HepG2 (cell line): ENCODE measurements around the gene TSNAX. TPM values are rescaled to one million over a fixed set of nuclear protein-coding genes. Genes with fewer than 3 reads are reported as not detected.

Source experiments
- ARHGAP35 ChIP-seq: sonication (generic); formaldehyde crosslinking; IDR thresholded peaks from 2 replicates; pipeline ENCODE4 v1.9.0; 2022; ENCODE audit warnings: mild to moderate bottlenecking, inconsistent platforms, moderate library complexity, missing genetic modification reagents, borderline replicate concordance
- DMAP1 ChIP-seq: IDR thresholded peaks from 2 replicates; pipeline ENCODE4 v1.6.1; 2016
- IRX3 ChIP-seq: sonication (generic); formaldehyde crosslinking; IDR thresholded peaks from 2 replicates; pipeline ENCODE4 v1.8.1; 2023; ENCODE audit warnings: mild to moderate bottlenecking, low read depth, missing genetic modification reagents, borderline replicate concordance
- KAT7 ChIP-seq: IDR thresholded peaks from 2 replicates; pipeline ENCODE4 v1.6.1; 2018; ENCODE audit warnings: borderline replicate concordance, missing compliant biosample characterization
- NR1H2 ChIP-seq: sonication (generic); formaldehyde crosslinking; IDR thresholded peaks from 2 replicates; pipeline ENCODE4 v1.8.1; 2022; ENCODE audit warnings: low read depth, missing genetic modification reagents, borderline replicate concordance
- PAWR ChIP-seq: sonication (generic); formaldehyde crosslinking; IDR thresholded peaks from 2 replicates; pipeline ENCODE4 v1.4.0; 2020; ENCODE audit warnings: missing genetic modification reagents, mild to moderate bottlenecking, borderline replicate concordance
- RCOR2 ChIP-seq: IDR thresholded peaks from 2 replicates; pipeline ENCODE4 v1.6.1; 2016; ENCODE audit warnings: missing biosample characterization, missing genetic modification reagents
- SETDB1 ChIP-seq: sonication (generic); formaldehyde crosslinking; IDR thresholded peaks from 2 replicates; pipeline ENCODE4 v1.5.1; 2020; ENCODE audit warnings: missing genetic modification reagents, mild to moderate bottlenecking, borderline replicate concordance
- TBX3 ChIP-seq: fragments of 450-650 bp; IDR thresholded peaks from 2 replicates; pipeline ENCODE4 v1.6.1; 2017; ENCODE audit warnings: antibody characterized with exemption, mild to moderate bottlenecking, inconsistent platforms, borderline replicate concordance
- THAP11 ChIP-seq: IDR thresholded peaks from 2 replicates; pipeline ENCODE4 v1.6.1; 2016; ENCODE audit warnings: missing biosample characterization, missing genetic modification reagents
- TOE1 ChIP-seq: sonication (generic); formaldehyde crosslinking; IDR thresholded peaks from 2 replicates; pipeline ENCODE4 v1.4.0; 2020; ENCODE audit warnings: mild to moderate bottlenecking, missing genetic modification reagents
- ZNF446 ChIP-seq: sonication (generic); formaldehyde crosslinking; IDR thresholded peaks from 2 replicates; pipeline ENCODE4 v1.5.0; 2020; ENCODE audit warnings: mild to moderate bottlenecking, missing genetic modification reagents
- ZNF672 ChIP-seq: sonication (generic); formaldehyde crosslinking; IDR thresholded peaks from 2 replicates; pipeline ENCODE4 v1.8.1; 2022; ENCODE audit warnings: missing genetic modification reagents
- ZSCAN20 ChIP-seq: sonication (generic); formaldehyde crosslinking; IDR thresholded peaks from 2 replicates; pipeline ENCODE4 v1.4.0; 2020; ENCODE audit warnings: missing genetic modification reagents, mild to moderate bottlenecking, borderline replicate concordance
- polyA plus RNA-seq, 8 experiments: library from polyadenylated mRNA; depleted of rRNA in 3 of 8; stranded (reverse) in 7 of 8; unstranded in 1 of 8; fragments of >200 nt; fragmentation: Illumina TruSeq in 4 of 8; extraction: Trizol in 4 of 8; gene quantifications; 2 replicates each; pipeline versions ENCODE4 v1.2.1 to v1.2.3, GENCODE V29; 2011 to 2016; ENCODE audit warnings: low read depth in 4 of 8, missing spikeins in 1 of 8, mixed read lengths in 1 of 8; ENCODE audit not compliant: insufficient read depth in 1 of 8
- total RNA-seq, 5 experiments: library from RNA; depleted of rRNA; stranded (reverse); fragments of >200 nt; fragmentation: Illumina TruSeq; extraction: Trizol; gene quantifications; 2 replicates each; pipeline ENCODE4 v1.2.3, GENCODE V29; 2016; ENCODE audit warnings: low read depth in 1 of 5
- TF ChIP-seq, protein P1 (sequence below): sonication (generic); formaldehyde crosslinking; IDR thresholded peaks from 2 replicates; pipeline ENCODE4 v1.5.0; 2020; ENCODE audit warnings: missing genetic modification reagents
- TF ChIP-seq, protein P2 (sequence below): sonication (generic); formaldehyde crosslinking; IDR thresholded peaks from 2 replicates; pipeline ENCODE4 v1.5.0; 2020; ENCODE audit warnings: mild to moderate bottlenecking, missing genetic modification reagents, borderline replicate concordance
- TF ChIP-seq, protein P3 (sequence below): sonication (generic); formaldehyde crosslinking; IDR thresholded peaks from 2 replicates; pipeline ENCODE4 v1.5.0; 2020; ENCODE audit warnings: missing genetic modification reagents
- TF ChIP-seq, protein P4 (sequence below): fragments of 450-650 bp; IDR thresholded peaks from 2 replicates; pipeline ENCODE4 v1.6.1; 2017
- TF ChIP-seq, protein P5 (sequence below): sonication (generic); formaldehyde crosslinking; IDR thresholded peaks from 2 replicates; pipeline ENCODE4 v1.4.0; 2020; ENCODE audit warnings: mild to moderate bottlenecking, missing genetic modification reagents
- TF ChIP-seq, protein P6 (sequence below): sonication (generic); formaldehyde crosslinking; IDR thresholded peaks from 2 replicates; pipeline ENCODE4 v1.4.0; 2020; ENCODE audit warnings: mild to moderate bottlenecking, missing genetic modification reagents

TSNAX gene
- total and polyA plus RNA-seq, 2 of the 13 experiments (the other 11 are each of a cell fraction or from before 2014, with no cell fraction given) = 13.2 to 46.2 TPM

DNA sequence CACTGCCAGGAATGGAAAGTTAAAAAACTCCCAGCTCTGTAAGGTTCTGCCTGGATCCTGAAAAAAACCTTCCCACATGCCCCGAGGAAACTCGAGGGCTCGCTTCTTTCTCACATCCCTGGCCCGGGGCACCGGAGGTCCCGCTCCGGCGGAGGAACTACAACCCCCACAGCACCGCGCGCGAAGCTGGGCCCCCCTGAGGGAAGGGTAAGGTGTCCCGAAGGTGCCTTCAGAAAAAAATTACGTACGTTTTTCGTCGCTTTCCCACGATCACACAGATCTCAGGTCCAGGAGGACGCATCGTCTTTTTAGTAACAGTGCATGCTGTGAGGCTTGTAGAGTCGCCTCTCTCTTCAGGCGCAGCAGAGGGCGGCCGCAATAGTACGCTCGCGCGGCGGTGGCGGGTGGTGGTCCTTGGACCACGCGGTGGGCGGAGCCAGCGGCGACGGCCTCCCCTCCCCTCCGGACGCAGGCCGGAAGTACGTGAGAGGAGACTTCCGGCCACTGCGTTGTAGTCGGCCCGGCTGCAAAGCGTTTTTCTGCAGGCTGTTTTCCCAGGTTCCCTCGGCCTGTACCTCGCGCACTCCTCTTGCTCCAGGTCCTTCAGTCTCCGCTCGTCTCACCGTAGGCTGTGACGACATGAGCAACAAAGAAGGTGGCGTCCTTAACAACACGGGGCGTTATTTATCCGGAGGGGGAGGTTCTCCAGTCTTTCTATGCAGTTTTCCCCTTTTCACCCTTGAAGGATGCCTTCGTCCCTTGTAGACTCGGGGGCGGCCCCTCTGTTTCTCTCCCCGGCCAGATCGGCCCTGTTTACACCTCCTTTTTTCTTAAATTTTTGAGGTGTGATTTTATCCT lies at the start of gene TSNAX (continued):
- TF ChIP-seq, protein P1, sequence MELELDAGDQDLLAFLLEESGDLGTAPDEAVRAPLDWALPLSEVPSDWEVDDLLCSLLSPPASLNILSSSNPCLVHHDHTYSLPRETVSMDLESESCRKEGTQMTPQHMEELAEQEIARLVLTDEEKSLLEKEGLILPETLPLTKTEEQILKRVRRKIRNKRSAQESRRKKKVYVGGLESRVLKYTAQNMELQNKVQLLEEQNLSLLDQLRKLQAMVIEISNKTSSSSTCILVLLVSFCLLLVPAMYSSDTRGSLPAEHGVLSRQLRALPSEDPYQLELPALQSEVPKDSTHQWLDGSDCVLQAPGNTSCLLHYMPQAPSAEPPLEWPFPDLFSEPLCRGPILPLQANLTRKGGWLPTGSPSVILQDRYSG (CRISPR knock-in tag) = no peak
- TF ChIP-seq THAP11 (CRISPR knock-in tag) (peak; percentile 100), ARHGAP35 (CRISPR knock-in tag) (no peak; the same call in 1 of the 2 replicates), ZNF446 (CRISPR knock-in tag) (0 out of 2 replicates have a peak, but pooled peaks have one; percentile 72), NR1H2 (no peak), PAWR (CRISPR knock-in tag) (no peak), RCOR2 (no peak), KAT7 (CRISPR knock-in tag) (peak; percentile 83), ZNF672 (no peak), SETDB1 (CRISPR knock-in tag) (0 out of 2 replicates have a peak, but pooled peaks have one; percentile 15), ZSCAN20 (CRISPR knock-in tag) (no peak), TBX3 (no peak), TOE1 (CRISPR knock-in tag) (no peak), IRX3 (CRISPR knock-in tag) (no peak), DMAP1 (peak; percentile 96)
- TF ChIP-seq, protein P2, sequence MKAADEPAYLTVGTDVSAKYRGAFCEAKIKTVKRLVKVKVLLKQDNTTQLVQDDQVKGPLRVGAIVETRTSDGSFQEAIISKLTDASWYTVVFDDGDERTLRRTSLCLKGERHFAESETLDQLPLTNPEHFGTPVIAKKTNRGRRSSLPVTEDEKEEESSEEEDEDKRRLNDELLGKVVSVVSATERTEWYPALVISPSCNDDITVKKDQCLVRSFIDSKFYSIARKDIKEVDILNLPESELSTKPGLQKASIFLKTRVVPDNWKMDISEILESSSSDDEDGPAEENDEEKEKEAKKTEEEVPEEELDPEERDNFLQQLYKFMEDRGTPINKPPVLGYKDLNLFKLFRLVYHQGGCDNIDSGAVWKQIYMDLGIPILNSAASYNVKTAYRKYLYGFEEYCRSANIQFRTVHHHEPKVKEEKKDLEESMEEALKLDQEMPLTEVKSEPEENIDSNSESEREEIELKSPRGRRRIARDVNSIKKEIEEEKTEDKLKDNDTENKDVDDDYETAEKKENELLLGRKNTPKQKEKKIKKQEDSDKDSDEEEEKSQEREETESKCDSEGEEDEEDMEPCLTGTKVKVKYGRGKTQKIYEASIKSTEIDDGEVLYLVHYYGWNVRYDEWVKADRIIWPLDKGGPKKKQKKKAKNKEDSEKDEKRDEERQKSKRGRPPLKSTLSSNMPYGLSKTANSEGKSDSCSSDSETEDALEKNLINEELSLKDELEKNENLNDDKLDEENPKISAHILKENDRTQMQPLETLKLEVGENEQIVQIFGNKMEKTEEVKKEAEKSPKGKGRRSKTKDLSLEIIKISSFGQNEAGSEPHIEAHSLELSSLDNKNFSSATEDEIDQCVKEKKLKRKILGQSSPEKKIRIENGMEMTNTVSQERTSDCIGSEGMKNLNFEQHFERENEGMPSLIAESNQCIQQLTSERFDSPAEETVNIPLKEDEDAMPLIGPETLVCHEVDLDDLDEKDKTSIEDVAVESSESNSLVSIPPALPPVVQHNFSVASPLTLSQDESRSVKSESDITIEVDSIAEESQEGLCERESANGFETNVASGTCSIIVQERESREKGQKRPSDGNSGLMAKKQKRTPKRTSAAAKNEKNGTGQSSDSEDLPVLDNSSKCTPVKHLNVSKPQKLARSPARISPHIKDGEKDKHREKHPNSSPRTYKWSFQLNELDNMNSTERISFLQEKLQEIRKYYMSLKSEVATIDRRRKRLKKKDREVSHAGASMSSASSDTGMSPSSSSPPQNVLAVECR = peak; percentile 86; the same call in 1 of the 2 replicates
- TF ChIP-seq, protein P3, sequence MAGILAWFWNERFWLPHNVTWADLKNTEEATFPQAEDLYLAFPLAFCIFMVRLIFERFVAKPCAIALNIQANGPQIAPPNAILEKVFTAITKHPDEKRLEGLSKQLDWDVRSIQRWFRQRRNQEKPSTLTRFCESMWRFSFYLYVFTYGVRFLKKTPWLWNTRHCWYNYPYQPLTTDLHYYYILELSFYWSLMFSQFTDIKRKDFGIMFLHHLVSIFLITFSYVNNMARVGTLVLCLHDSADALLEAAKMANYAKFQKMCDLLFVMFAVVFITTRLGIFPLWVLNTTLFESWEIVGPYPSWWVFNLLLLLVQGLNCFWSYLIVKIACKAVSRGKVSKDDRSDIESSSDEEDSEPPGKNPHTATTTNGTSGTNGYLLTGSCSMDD (CRISPR knock-in tag) = no peak
- TF ChIP-seq, protein P4, sequence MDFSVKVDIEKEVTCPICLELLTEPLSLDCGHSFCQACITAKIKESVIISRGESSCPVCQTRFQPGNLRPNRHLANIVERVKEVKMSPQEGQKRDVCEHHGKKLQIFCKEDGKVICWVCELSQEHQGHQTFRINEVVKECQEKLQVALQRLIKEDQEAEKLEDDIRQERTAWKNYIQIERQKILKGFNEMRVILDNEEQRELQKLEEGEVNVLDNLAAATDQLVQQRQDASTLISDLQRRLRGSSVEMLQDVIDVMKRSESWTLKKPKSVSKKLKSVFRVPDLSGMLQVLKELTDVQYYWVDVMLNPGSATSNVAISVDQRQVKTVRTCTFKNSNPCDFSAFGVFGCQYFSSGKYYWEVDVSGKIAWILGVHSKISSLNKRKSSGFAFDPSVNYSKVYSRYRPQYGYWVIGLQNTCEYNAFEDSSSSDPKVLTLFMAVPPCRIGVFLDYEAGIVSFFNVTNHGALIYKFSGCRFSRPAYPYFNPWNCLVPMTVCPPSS = no peak
- TF ChIP-seq, protein P5, sequence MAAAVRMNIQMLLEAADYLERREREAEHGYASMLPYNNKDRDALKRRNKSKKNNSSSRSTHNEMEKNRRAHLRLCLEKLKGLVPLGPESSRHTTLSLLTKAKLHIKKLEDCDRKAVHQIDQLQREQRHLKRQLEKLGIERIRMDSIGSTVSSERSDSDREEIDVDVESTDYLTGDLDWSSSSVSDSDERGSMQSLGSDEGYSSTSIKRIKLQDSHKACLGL (CRISPR knock-in tag) = peak; percentile 65
- TF ChIP-seq, protein P6, sequence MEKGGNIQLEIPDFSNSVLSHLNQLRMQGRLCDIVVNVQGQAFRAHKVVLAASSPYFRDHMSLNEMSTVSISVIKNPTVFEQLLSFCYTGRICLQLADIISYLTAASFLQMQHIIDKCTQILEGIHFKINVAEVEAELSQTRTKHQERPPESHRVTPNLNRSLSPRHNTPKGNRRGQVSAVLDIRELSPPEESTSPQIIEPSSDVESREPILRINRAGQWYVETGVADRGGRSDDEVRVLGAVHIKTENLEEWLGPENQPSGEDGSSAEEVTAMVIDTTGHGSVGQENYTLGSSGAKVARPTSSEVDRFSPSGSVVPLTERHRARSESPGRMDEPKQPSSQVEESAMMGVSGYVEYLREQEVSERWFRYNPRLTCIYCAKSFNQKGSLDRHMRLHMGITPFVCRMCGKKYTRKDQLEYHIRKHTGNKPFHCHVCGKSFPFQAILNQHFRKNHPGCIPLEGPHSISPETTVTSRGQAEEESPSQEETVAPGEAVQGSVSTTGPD (CRISPR knock-in tag) = no peak
